GM21390 (cell line): ENCODE measurements around the gene GAK.

Experiments used
- ATAC-seq: cut with Tn5 transposase; IDR thresholded peaks from one replicate; pipeline ENCODE4 v1.9.1; 2021; ENCODE audit not compliant: unreplicated experiment

GAK gene

GRCh38 chr4:874056-874455 is 58.1 kb downstream of the GAK start:
- no peak for ATAC-seq

GRCh38 chr4:872241-872981 is 59.7 kb downstream of the GAK start:
- no peak for ATAC-seq

GRCh38 chr4:871484-871883 is 60.6 kb downstream of the GAK start:
- ATAC-seq, result no peak

GRCh38 chr4:870951-871350 is 61.2 kb downstream of the GAK start:
- no peak for ATAC-seq

- ATAC-seq, result no peak
Observed at GRCh38 chr4:869776-870175, 62.3 kb downstream of the GAK start.

GRCh38 chr4:868421-868820 is 63.7 kb downstream of the GAK start:
- no peak for ATAC-seq

GRCh38 chr4:867526-868250 is 64.4 kb downstream of the GAK start:
- ATAC-seq, result no peak

GRCh38 chr4:866761-867390 is 65.2 kb downstream of the GAK start:
- no peak for ATAC-seq

GRCh38 chr4:866068-866760 is 65.9 kb downstream of the GAK start:
- no peak for ATAC-seq

GRCh38 chr4:865572-865971 is 66.5 kb downstream of the GAK start:
- ATAC-seq, result no peak

GRCh38 chr4:865121-865465 is 67.0 kb downstream of the GAK start:
- no peak for ATAC-seq

- no peak for ATAC-seq
Observed at GRCh38 chr4:864456-865120, 67.5 kb downstream of the GAK start.

- ATAC-seq, result no peak
Observed at GRCh38 chr4:860561-860960, 71.6 kb downstream of the GAK start.

GRCh38 chr4:859496-859895 is 72.6 kb downstream of the GAK start:
- no peak for ATAC-seq

GRCh38 chr4:858831-859451 is 73.2 kb downstream of the GAK start:
- ATAC-seq, result no peak

GRCh38 chr4:858041-858481 is 74.1 kb downstream of the GAK start:
- no peak for ATAC-seq

GRCh38 chr4:857461-857860 is 74.7 kb downstream of the GAK start:
- ATAC-seq, result no peak

GRCh38 chr4:856225-856901 is 75.8 kb downstream of the GAK start:
- no peak for ATAC-seq

- ATAC-seq, result no peak
Observed at GRCh38 chr4:855880-856224, 76.3 kb downstream of the GAK start.

- no peak for ATAC-seq
Observed at GRCh38 chr4:854356-854755, 77.8 kb downstream of the GAK start.
